Hippocampal formation (tissue), 2 donors: ENCODE measurements around the gene CAMLG.

Experiments
- DNase-seq, 2 donors: peaks; one replicate each; lab custom pipeline; 2025; lab: John Stamatoyannopoulos, UW

Gene CAMLG

DNA sequence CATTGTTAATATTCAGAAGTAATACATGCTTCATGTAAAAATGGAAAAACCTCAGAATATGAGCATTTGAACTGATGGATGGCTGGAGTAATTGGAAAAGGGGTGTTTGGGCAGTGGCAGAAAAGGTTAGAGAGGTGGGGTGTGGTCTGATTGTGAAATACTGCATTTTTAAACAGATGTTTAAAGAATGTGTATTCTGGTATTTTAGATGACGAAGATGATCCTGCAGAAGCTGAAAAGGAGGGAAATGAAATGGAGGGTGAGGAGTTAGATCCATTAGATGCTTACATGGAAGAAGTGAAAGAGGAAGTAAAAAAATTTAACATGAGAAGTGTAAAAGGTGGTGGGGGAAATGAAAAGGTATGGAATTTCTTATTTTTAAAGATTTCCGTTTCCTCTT is 39.0 kb downstream of the CAMLG start:
- no peak for DNase-seq

DNA sequence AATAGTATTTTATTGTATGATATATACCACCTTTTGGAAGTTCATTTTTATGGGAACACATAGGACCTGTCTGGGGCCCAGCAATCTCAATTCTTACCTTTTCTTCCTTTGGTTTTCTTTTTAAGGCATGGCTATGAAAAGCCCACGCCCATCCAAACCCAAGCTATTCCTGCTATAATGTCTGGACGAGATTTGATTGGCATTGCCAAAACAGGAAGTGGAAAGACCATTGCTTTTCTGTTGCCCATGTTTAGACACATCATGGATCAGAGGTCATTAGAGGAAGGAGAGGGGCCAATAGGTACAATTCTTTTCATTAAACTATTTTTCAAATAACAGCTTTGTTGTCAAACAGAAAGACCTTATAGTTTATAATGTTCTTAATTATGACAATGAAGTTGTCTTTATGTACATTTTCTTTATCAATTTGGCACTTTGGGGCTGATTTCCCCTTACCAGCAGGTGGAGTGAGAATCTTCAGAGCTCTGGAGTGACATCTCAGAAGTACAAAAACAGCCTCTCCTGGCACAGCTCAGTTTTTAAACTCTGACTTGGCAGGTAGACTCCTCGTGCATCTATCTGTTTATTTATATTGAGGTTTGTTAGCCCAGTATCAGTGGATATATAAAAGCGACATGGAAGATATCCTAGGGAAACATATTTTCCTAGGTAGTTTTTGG is 46.0 kb downstream of the CAMLG start:
- DNase-seq: no peak

DNA sequence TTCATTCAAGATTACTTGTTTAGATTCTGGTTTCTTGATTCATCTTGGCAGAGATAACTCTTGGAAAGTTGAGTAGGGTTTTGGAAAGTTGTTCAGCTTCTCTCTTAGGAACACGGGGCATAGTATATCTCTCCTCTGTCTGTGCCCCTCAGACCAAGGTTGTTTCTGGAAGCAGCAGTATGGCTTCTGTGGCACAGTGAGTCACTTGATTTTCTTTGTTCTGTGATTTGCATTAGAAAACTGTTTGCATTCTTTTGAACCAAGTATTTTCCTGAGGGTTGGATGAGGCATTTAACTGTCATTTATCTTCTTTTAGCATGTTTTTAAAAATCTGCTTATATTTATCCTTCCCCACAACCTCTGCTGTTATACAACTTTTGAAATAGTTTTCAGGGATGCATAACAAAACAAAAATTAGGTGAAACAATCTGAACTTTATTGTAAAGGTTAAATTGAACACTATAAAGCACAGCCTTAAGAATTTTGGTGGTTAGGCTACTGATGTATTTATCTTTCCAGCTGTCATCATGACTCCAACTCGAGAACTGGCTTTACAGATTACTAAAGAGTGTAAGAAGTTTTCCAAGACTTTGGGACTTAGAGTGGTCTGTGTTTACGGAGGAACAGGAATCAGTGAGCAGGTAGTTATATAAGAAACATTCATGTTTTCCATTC is 46.7 kb downstream of the CAMLG start:
- no peak for DNase-seq

DNA sequence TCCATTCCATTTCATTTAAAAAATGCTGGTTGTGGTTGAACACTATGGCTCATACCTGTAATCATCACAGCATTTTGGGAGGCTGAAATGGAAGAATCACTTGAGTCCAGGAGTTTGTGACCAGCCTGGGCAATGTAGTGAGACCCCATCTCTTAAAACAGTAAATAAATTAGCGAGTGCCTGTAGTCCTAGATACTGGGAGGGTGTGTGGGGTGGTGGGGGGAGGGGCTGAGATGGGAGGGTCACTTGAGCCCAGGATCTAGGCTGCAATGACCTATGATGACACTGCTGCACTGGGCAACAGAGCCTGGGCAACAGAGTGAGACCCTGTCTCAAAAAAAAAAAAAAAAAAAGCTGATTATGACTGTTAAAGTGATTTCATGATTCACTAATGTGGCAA is 49.3 kb downstream of the CAMLG start:
- DNase-seq: no peak

DNA sequence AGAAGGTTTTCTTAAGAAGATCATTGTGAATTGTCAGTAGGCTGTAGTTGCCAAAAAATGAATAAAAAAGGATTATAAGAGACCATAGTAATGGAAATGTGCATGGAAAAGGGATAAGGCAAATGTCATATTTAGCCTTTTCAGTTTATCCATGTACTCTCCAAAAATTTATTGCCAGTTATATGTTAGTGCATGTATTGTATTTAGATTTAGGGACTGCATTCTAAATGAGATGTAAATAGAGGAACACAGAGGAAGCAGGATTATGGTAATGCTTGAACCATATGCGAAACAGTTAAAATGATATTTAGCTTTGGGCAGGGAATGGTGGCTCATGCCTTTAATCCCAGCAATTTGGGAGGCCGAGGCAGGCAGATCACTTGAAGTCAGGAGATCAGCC is 53.2 kb downstream of the CAMLG start:
- DNase-seq: no peak

DNA sequence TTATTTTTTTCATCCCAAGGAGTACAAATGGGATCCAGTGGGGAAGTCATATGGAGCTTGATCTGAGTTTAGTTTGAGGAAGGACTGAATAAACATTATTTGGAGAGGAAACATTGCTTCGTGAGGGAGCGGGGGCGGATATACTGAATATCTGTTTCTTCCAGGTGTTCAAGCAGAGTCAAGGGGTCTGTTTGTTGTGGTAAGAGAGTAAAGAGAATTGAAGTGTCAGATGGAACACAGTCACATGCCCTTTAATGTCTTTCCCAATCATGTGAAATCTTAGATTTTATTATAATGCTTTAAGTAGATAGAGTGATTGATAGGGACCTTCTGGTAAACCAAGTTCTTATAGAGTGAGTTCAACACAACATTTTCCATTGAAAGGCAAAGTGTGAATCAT is 53.9 kb downstream of the CAMLG start:
- DNase-seq: no peak

DNA sequence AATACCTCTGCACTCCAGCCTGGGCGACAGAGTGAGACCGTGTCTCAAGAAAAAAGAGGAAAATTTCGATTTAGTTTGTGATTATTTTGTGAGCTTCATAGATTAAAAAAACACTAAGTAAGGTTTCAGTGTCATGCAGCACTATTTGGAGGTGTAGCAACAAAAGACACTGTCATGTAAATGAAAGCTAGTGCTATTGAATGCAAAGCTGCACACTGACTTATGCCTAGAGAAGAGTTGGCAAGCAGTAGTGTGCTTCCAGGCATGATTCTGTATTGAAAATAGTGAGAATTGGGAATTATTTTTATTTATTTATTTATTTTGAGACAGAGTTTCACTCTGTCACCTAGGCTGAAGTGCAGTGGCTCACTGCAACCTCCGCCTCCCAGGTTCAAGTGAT is 54.8 kb downstream of the CAMLG start:
- DNase-seq: no peak

DNA sequence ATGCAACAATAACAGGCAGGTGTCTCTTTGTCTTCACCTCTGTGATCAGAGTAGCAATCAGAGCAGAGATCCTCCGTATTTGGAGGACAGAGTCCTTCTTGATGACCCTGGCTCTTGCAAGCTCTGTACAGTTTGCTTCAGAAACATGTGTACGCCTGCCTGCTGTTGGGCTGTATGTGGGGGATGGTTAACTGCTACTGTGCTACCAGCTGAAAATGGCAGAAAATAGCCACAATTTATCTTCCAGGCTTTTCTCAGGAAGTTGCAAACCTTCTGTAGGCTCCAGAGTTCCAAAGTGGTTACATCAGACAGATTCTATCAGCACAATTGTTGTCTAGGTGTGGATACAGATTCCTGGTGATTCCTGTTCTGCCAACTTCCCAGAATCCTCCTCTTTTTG is 55.7 kb downstream of the CAMLG start:
- DNase-seq: no peak

DNA sequence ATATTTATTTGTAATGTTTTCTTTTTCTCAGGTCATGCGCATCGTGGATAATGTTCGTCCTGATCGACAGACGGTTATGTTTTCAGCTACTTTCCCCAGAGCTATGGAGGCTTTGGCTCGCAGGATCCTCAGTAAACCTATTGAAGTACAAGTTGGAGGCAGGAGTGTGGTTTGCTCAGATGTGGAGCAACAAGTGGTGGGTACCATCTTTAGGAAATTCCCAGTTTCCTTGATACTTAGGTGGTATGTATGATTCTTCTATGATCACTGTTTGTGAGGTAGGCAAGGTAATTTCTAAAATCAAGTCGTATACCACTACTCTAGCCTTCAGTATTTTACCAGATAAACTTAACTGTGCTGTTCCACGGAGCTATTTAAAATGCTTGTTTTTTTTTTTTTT is 56.5 kb downstream of the CAMLG start:
- DNase-seq: no peak

DNA sequence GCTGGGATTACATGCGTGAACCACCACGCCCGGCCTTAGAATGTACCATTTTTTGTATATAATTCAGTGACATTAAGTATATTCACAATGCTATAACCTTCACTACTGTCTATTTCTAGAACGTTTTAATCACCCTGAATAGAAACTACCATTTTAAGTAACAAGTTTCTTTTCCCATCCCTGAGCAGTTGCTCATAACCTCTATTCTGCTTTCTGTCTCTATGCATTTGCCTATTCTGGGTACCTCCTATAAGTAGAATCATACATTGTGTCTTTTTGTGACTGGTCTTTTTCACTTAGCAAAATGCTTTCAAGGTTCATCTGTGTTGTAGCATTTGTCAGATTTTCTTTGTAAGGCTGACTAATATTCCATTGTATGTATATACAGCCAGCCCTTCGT is 60.1 kb downstream of the CAMLG start:
- DNase-seq: no peak
